ENCODE data around the gene ZNRF1. TPM values are rescaled to one million over a fixed set of nuclear protein-coding genes. Genes with fewer than 3 reads are reported as not detected.

The ZNRF1 gene
- total RNA-seq, 1 experiment from 2014 or later = 48.2 TPM

DNA sequence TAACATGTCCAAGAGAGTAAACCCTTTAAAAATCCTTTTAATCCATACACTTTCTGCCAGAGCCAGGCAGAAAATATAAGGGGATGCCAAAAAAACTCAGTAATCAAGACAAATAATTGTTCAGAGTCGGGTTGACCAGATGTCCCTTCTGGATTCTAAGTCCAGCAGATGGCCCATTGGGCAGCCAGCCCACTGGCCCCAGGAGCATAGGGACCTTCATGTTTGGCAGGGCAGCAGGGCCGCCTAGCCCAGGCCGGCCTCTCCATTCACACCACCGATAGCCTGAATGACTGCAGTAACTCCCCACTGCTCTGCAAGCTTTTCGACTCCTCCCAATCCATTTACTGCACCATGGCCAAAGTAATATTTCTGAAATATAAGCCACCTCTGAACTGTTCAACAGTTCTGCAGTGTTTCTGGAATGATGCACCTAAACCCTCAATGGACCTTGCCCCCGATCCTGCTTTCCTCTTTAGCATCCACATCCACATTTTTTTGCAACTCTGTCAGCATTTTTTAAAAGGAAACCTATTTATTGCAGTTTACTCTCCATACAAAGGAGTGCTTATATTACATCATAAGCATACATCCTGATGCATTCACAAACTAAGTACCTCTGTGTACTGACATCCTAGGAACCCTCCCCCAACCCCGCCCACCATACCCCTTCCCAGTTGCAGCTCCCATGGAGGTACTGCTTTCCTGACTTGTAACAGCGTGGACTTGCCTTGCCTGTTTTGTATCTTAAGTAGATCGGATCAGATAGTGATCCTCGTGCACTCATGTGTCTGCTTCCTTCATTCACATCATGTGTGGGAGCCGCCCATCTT, 71.4 kb downstream of the ZNRF1 start:
- TF ChIP-seq CBX3 (IDR thresholded peaks at IDR 0.05; ENCODE audit: low read depth) = no peak
- TF ChIP-seq CEBPB (IDR thresholded peaks at IDR 0.05; ENCODE audit: low read depth) = no peak
- no peak for TF ChIP-seq YY1 (IDR thresholded peaks at IDR 0.05; ENCODE audit: extremely low read depth, insufficient replicate concordance, low read depth, low read length)
- TF ChIP-seq SIN3A (IDR thresholded peaks at IDR 0.05; ENCODE audit: low read depth) = no peak
- TF ChIP-seq, protein P1, sequence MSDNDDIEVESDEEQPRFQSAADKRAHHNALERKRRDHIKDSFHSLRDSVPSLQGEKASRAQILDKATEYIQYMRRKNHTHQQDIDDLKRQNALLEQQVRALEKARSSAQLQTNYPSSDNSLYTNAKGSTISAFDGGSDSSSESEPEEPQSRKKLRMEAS (IDR thresholded peaks at IDR 0.05) = no peak
- Histone ChIP-seq H3K9me3 (ENCODE audit: control insufficient read depth in 1 of 2, insufficient read depth in 1 of 2, low read depth in 1 of 2, low read length in 2 of 2) (no peaks in the 10 kb centered on the region), H3K4me2 (ENCODE audit: low read length) (no peak overlapping the region), H2AFZ (ENCODE audit: low read depth, low read length, poor library complexity, severe bottlenecking) (no peak overlapping the region), H3K27me3 (ENCODE audit: insufficient read depth, low read length) (no peaks in the 10 kb centered on the region), H3K4me1 (ENCODE audit: control insufficient read depth in 1 of 2, insufficient read depth in 2 of 2, low read length in 2 of 2) (no peaks in the 10 kb centered on the region), H3K79me2 (ENCODE audit: insufficient read depth, low read length) (peaks cover 72% of the 10 kb centered on the region), H3K9me2 (ENCODE audit: insufficient read depth) (no peaks in the 10 kb centered on the region), H4K20me1 (ENCODE audit: insufficient read depth) (no peaks in the 10 kb centered on the region), H3K27ac (ENCODE audit: low read depth, low read length) (no peak overlapping the region), H3K4me3 (replicated peaks in 1 of 2; ENCODE audit: low read depth in 1 of 2, low read length in 2 of 2) (no peak overlapping the region), H3K9ac (ENCODE audit: low read length) (no peak overlapping the region), H3K36me3 (ENCODE audit: control insufficient read depth in 1 of 2, insufficient read depth in 2 of 2, low read length in 2 of 2) (no peaks in the 10 kb centered on the region)
- ChIA-PET POLR2A (no interaction called here), RAD21 (ENCODE audit: low non-redundant PET in 1 of 2, low total read pairs in 2 of 2, uncharacterized antibody in 2 of 2, unreplicated experiment in 2 of 2) (no interaction called here), CTCF (no interaction called here)
- DNase-seq (ENCODE audit: low read depth, low spot score) (no peak), ATAC-seq (no peak)
- BruUV-seq (replicated peaks) = no TSS peak
- intact Hi-C loops (cut with micrococcal nuclease) = no loop called here

DNA sequence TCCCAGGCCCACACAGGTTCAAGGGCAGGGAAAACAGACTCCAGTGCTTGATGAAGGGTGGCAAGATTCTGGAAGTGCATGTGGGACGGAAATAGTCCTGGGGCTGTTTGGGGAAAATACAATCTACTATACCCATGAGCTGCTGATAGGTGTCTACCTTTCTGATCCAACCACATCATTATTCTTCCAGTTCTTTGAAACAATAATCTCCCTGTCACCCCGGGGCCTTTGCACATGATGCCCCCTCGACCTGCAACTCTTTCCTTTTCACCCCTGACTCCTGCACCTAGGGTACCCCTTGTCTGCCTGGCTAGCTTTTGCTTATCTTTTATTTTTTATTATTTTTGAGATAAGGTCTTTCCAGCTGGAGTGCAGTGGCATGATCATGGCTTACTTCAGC, 72.8 kb downstream of the ZNRF1 start:
- CTCF ChIA-PET = no interaction called here
- intact Hi-C loops (cut with micrococcal nuclease) = no loop called here
- H3K4me3 ChIP-seq (replicated peaks in 1 of 2; ENCODE audit: low read depth in 1 of 2, low read length in 2 of 2) = no peak overlapping the region
- TF ChIP-seq SP1 (IDR thresholded peaks at IDR 0.05; ENCODE audit: low read depth) (no peak), TCF7L2 (IDR thresholded peaks at IDR 0.05; ENCODE audit: borderline replicate concordance, extremely low read depth, insufficient read depth, insufficient read length) (no peak)
- TF ChIP-seq, protein P2, sequence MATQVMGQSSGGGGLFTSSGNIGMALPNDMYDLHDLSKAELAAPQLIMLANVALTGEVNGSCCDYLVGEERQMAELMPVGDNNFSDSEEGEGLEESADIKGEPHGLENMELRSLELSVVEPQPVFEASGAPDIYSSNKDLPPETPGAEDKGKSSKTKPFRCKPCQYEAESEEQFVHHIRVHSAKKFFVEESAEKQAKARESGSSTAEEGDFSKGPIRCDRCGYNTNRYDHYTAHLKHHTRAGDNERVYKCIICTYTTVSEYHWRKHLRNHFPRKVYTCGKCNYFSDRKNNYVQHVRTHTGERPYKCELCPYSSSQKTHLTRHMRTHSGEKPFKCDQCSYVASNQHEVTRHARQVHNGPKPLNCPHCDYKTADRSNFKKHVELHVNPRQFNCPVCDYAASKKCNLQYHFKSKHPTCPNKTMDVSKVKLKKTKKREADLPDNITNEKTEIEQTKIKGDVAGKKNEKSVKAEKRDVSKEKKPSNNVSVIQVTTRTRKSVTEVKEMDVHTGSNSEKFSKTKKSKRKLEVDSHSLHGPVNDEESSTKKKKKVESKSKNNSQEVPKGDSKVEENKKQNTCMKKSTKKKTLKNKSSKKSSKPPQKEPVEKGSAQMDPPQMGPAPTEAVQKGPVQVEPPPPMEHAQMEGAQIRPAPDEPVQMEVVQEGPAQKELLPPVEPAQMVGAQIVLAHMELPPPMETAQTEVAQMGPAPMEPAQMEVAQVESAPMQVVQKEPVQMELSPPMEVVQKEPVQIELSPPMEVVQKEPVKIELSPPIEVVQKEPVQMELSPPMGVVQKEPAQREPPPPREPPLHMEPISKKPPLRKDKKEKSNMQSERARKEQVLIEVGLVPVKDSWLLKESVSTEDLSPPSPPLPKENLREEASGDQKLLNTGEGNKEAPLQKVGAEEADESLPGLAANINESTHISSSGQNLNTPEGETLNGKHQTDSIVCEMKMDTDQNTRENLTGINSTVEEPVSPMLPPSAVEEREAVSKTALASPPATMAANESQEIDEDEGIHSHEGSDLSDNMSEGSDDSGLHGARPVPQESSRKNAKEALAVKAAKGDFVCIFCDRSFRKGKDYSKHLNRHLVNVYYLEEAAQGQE (IDR thresholded peaks at IDR 0.05; ENCODE audit: low read depth) = no peak
- TF ChIP-seq, protein P3, sequence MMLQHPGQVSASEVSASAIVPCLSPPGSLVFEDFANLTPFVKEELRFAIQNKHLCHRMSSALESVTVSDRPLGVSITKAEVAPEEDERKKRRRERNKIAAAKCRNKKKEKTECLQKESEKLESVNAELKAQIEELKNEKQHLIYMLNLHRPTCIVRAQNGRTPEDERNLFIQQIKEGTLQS (IDR thresholded peaks at IDR 0.05) = no peak
- H3K4me2 ChIP-seq (ENCODE audit: low read length) = no peak overlapping the region
- no peak overlapping the region for H3K9ac ChIP-seq (ENCODE audit: low read length)
- no peak for ATAC-seq
- RAD21 ChIA-PET (ENCODE audit: low non-redundant PET in 1 of 2, low total read pairs in 2 of 2, uncharacterized antibody in 2 of 2, unreplicated experiment in 2 of 2) = no interaction called here
- H3K27me3 ChIP-seq (ENCODE audit: insufficient read depth, low read length) = no peaks in the 10 kb centered on the region
- no peak for DNase-seq (ENCODE audit: low read depth, low spot score)
- BruUV-seq (replicated peaks) = no TSS peak
- no peaks in the 10 kb centered on the region for H4K20me1 ChIP-seq (ENCODE audit: insufficient read depth)
- H3K27ac ChIP-seq (ENCODE audit: low read depth, low read length) = no peak overlapping the region
- H3K9me2 ChIP-seq (ENCODE audit: insufficient read depth) = no peaks in the 10 kb centered on the region
- POLR2A ChIA-PET = no interaction called here
- H3K4me1 ChIP-seq (ENCODE audit: control insufficient read depth in 1 of 2, insufficient read depth in 2 of 2, low read length in 2 of 2) = no peaks in the 10 kb centered on the region
- H2AFZ ChIP-seq (ENCODE audit: low read depth, low read length, poor library complexity, severe bottlenecking) = no peak overlapping the region
- H3K79me2 ChIP-seq (ENCODE audit: insufficient read depth, low read length) = peaks cover 70% of the 10 kb centered on the region
- no peaks in the 10 kb centered on the region for H3K36me3 ChIP-seq (ENCODE audit: control insufficient read depth in 1 of 2, insufficient read depth in 2 of 2, low read length in 2 of 2)
- H3K9me3 ChIP-seq (ENCODE audit: control insufficient read depth in 1 of 2, insufficient read depth in 1 of 2, low read depth in 1 of 2, low read length in 2 of 2) = no peaks in the 10 kb centered on the region
